ENCODE data around the gene ZNF705A. TPM values are rescaled to one million over a fixed set of nuclear protein-coding genes. Genes with fewer than 3 reads are reported as not detected.

ZNF705A gene
- total RNA-seq, 4 donors from 2014 or later: not detected

- DNase-seq (peak in 1 of 2 donors; percentile 14), ATAC-seq (peak; percentile 30 to 56)
- in situ Hi-C loops (cut with MboI; ENCODE audit: low sequenced_read_pairs in 4 of 4): no loop called here
- no peak for TF ChIP-seq CTCF (IDR thresholded peaks at IDR 0.05 in 4 of 5, conservative IDR thresholded peaks at IDR 0.05 in 1 of 5)
- no peak for TF ChIP-seq POLR2A (IDR thresholded peaks at IDR 0.05)
- Histone ChIP-seq H3K4me1 (no peaks in the 10 kb centered on the region), H3K9me3 (no peaks in the 10 kb centered on the region), H3K27ac (no peak overlapping the region), H3K27me3 (no peaks in the 10 kb centered on the region), H3K4me3 (peak overlapping the region in 2 of 4 donors; percentile 19 to 34), H3K36me3 (no peaks in the 10 kb centered on the region)
- intact Hi-C loops (cut with DNase I; ENCODE audit: low total_unique reads): no loop called here
Observed at GRCh38 chr12:8145754-8146441, 10.9 kb upstream of the ZNF705A start.

GRCh38 chr12:8146442-8146771 lies 10.4 kb upstream of the ZNF705A start:
- H3K9me3 ChIP-seq: no peaks in the 10 kb centered on the region
- H3K36me3 ChIP-seq: no peaks in the 10 kb centered on the region
- TF ChIP-seq CTCF (IDR thresholded peaks at IDR 0.05 in 4 of 5, conservative IDR thresholded peaks at IDR 0.05 in 1 of 5) (no peak), POLR2A (IDR thresholded peaks at IDR 0.05) (no peak)
- in situ Hi-C loops (cut with MboI; ENCODE audit: low sequenced_read_pairs in 4 of 4): no loop called here
- intact Hi-C loops (cut with DNase I; ENCODE audit: low total_unique reads): no loop called here
- no peak for ATAC-seq
- H3K27ac ChIP-seq: no peak overlapping the region
- no peaks in the 10 kb centered on the region for H3K4me1 ChIP-seq
- peak overlapping the region in 2 of 4 donors; percentile 19 to 34 for H3K4me3 ChIP-seq
- no peaks in the 10 kb centered on the region for H3K27me3 ChIP-seq
- DNase-seq: no peak

GRCh38 chr12:8154526-8154925 lies 2.3 kb upstream of the ZNF705A start:
- intact Hi-C loops (cut with DNase I; ENCODE audit: low total_unique reads): no loop called here

GRCh38 chr12:8156416-8156815 lies 399 bp upstream of the ZNF705A start:
- in situ Hi-C loops (cut with MboI; ENCODE audit: low sequenced_read_pairs in 4 of 4): no loop called here

More at GRCh38 chr12:8154526-8154925, 2.3 kb upstream of the ZNF705A start:
- in situ Hi-C loops (cut with MboI; ENCODE audit: low sequenced_read_pairs in 4 of 4): no loop called here
- no peaks in the 10 kb centered on the region for H3K36me3 ChIP-seq
- no peak overlapping the region for H3K27ac ChIP-seq
- no peak overlapping the region for H3K4me3 ChIP-seq
- no peaks in the 10 kb centered on the region for H3K9me3 ChIP-seq
- DNase-seq (no peak), ATAC-seq (no peak)
- no peak for TF ChIP-seq POLR2A (IDR thresholded peaks at IDR 0.05)
- TF ChIP-seq CTCF (IDR thresholded peaks at IDR 0.05 in 4 of 5, conservative IDR thresholded peaks at IDR 0.05 in 1 of 5): no peak
- no peaks in the 10 kb centered on the region for H3K27me3 ChIP-seq
- H3K4me1 ChIP-seq: no peaks in the 10 kb centered on the region

More at GRCh38 chr12:8156416-8156815, 399 bp upstream of the ZNF705A start:
- H3K27me3 ChIP-seq: no peaks in the 10 kb centered on the region
- TF ChIP-seq POLR2A (IDR thresholded peaks at IDR 0.05) (no peak), CTCF (IDR thresholded peaks at IDR 0.05 in 4 of 5, conservative IDR thresholded peaks at IDR 0.05 in 1 of 5) (no peak)
- H3K36me3 ChIP-seq: no peaks in the 10 kb centered on the region
- ATAC-seq: no peak
- no peaks in the 10 kb centered on the region for H3K9me3 ChIP-seq
- intact Hi-C loops (cut with DNase I; ENCODE audit: low total_unique reads): no loop called here
- H3K27ac ChIP-seq: no peak overlapping the region
- H3K4me1 ChIP-seq: no peaks in the 10 kb centered on the region
- H3K4me3 ChIP-seq: no peak overlapping the region
- DNase-seq: no peak
